CD8-positive, alpha-beta memory T cell (primary cell): ENCODE measurements around the gene DNHD1. TPM values are rescaled to one million over a fixed set of nuclear protein-coding genes. Genes with fewer than 3 reads are reported as not detected.

Source experiments
- CTCF ChIA-PET: fragments of 350-600 bp; sonication (Branson Sonifier 250); formaldehyde crosslinking; loops from one replicate; lab custom pipeline; 2021; ENCODE audit warnings: antibody characterized with exemption; lab: Charles Lee
- POLR2A ChIA-PET: fragments of 350-600 bp; sonication (Branson Sonifier 250); formaldehyde crosslinking; loops from one replicate; lab custom pipeline; 2021; ENCODE audit warnings: antibody characterized with exemption; lab: Charles Lee
- DNase-seq, 5 donors: peaks; one replicate each; pipeline versions ENCODE4 v3.0.0 to v3.0.0-alpha.2; 2020 to 2022; ENCODE audit warnings: mixed read lengths in 1 of 5
- H3K27ac ChIP-seq: one replicate; pipeline ENCODE4 v1.7.0; 2013; ENCODE audit warnings: low read depth, mild to moderate bottlenecking, low read length, moderate library complexity
- H3K27me3 ChIP-seq: 2 replicates; pipeline ENCODE4 v1.7.0; 2013; ENCODE audit warnings: low read length, mild to moderate bottlenecking; ENCODE audit not compliant: insufficient read depth, poor library complexity, severe bottlenecking
- H3K36me3 ChIP-seq: 2 replicates; pipeline ENCODE4 v1.7.0; 2013; ENCODE audit warnings: mild to moderate bottlenecking, low read length, moderate library complexity; ENCODE audit not compliant: insufficient read depth
- H3K4me1 ChIP-seq: 2 replicates; pipeline ENCODE4 v1.7.0; 2013; ENCODE audit warnings: mild to moderate bottlenecking, low read length, moderate library complexity; ENCODE audit not compliant: insufficient read depth
- H3K4me3 ChIP-seq: 2 replicates; pipeline ENCODE4 v1.7.0; 2013; ENCODE audit warnings: mild to moderate bottlenecking, low read length
- H3K9me3 ChIP-seq: 2 replicates; pipeline ENCODE4 v1.7.0; 2013; ENCODE audit warnings: mild to moderate bottlenecking, low read length
- H3K27ac Mint-ChIP-seq, 8 donors: one replicate each; pipeline ENCODE4 v1.8.0; 2020 to 2021; ENCODE audit warnings: mixed read lengths in 8 of 8, mild to moderate bottlenecking in 6 of 8, inconsistent platforms in 3 of 8, moderate library complexity in 3 of 8
- H3K27me3 Mint-ChIP-seq, 2 donors: one replicate each; pipeline ENCODE4 v1.8.0; 2020 to 2021; ENCODE audit warnings: mixed read lengths in 2 of 2, mild to moderate bottlenecking in 1 of 2, moderate library complexity in 1 of 2
- H3K36me3 Mint-ChIP-seq, 3 donors: one replicate each; pipeline ENCODE4 v1.8.0; 2020 to 2021; ENCODE audit warnings: mixed read lengths in 3 of 3, inconsistent platforms in 1 of 3, mild to moderate bottlenecking in 1 of 3
- H3K4me1 Mint-ChIP-seq, 3 donors: one replicate each; pipeline ENCODE4 v1.8.0; 2020 to 2021; ENCODE audit warnings: mixed read lengths in 3 of 3, inconsistent platforms in 1 of 3, mild to moderate bottlenecking in 1 of 3
- H3K4me3 Mint-ChIP-seq, 7 donors: one replicate each; pipeline ENCODE4 v1.8.0; 2020 to 2021; ENCODE audit warnings: mixed read lengths in 7 of 7, mild to moderate bottlenecking in 6 of 7, moderate library complexity in 4 of 7, inconsistent platforms in 2 of 7
- H3K9me3 Mint-ChIP-seq, 5 donors: one replicate each; pipeline ENCODE4 v1.8.0; 2020 to 2022; ENCODE audit warnings: mixed read lengths in 5 of 5, mild to moderate bottlenecking in 3 of 5, moderate library complexity in 2 of 5, inconsistent platforms in 1 of 5
- polyA plus RNA-seq: library from polyadenylated mRNA; unstranded; fragments of 300-500 nt; fragmentation: Illumina TruSeq; gene quantifications from one replicate; pipeline ENCODE4 v1.2.3, GENCODE V29; 2021
- total RNA-seq, 2 experiments: library from RNA; stranded (reverse); gene quantifications; one replicate each; pipeline ENCODE4 v1.2.3, GENCODE V29; 2021

DNHD1 gene
- total and polyA plus RNA-seq, 3 experiments from 2014 or later: 1.9 to 9.2 (median 8.0) TPM

DNA sequence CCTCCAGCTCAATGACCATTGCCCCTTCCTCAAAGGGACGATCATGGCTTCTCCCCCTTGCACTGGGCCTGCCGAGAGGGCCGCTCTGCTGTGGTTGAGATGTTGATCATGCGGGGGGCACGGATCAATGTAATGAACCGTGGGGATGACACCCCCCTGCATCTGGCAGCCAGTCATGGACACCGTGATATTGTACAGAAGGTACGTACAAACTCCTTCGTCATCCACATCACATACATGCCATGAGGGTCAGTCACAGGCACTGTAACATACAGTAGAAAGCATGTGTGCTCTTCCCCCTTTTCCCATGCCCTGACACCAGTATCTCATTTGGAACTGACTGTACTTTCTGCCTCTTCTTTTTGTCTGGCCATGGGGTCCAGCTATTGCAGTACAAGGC is 110.9 kb downstream of the DNHD1 start:
- peaks cover 23 to 46% (median 32%) of the 10 kb centered on the region in 3 donors for H3K4me1 Mint-ChIP-seq
- peaks cover 0 to 46% (median 13%) of the 10 kb centered on the region in 3 donors for H3K36me3 Mint-ChIP-seq
- CTCF ChIA-PET: interaction anchor here (1.1 to 7.8 kb wide), 3 partner anchors 11 to 229 kb away, joined by 3 to 68 read pairs (median 3); partner anchors contain the start of genes MRPL17 and TPP1
- Histone ChIP-seq H3K9me3 (no peaks in the 10 kb centered on the region), H3K27ac (no peak overlapping the region), H3K4me1 (peaks cover 66% of the 10 kb centered on the region), H3K36me3 (peaks cover 37% of the 10 kb centered on the region), H3K4me3 (no peak overlapping the region), H3K27me3 (no peaks in the 10 kb centered on the region)
- H3K4me3 Mint-ChIP-seq: peak overlapping the region in 2 of 7 donors; percentile 28 to 63
- no peaks in the 10 kb centered on the region for H3K9me3 Mint-ChIP-seq
- DNase-seq: no peak
- peak overlapping the region in 5 of 8 donors; percentile 33 to 97 (median 47) for H3K27ac Mint-ChIP-seq
- POLR2A ChIA-PET: interaction anchor here (2.8 kb wide), 1 partner anchor 11 kb away, joined by 11 read pairs; the partner anchor contains the start of gene TPP1
- H3K27me3 Mint-ChIP-seq: no peaks in the 10 kb centered on the region

DNA sequence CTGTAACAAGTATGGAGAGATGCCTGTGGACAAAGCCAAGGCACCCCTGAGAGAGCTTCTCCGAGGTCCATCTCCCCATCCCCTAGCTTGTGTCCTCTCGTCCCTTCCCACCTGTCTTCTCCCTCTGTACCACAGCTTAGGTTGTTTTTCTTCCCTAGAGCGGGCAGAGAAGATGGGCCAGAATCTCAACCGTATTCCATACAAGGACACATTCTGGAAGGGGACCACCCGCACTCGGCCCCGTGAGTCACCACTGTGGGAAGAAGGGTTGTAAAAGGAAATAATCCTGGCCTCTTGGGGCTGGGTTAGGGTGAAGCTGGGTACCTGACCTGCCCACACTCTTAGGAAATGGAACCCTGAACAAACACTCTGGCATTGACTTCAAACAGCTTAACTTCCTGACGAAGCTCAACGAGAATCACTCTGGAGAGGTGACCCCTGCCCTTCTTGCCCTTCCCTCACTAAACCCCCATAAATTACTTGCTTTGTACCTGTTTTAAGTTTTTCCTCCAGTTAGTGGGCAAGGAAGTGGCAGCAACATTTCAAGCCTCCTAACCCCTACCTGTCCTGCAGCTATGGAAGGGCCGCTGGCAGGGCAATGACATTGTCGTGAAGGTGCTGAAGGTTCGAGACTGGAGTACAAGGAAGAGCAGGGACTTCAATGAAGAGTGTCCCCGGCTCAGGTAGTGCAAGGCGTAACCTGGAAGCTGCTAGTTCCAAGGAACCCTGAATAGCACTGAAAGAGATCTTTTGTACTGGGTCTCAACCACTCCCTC is 111.8 kb downstream of the DNHD1 start:
- Histone ChIP-seq H3K4me3 (no peak overlapping the region), H3K27me3 (no peaks in the 10 kb centered on the region), H3K36me3 (peaks cover 37% of the 10 kb centered on the region), H3K9me3 (no peaks in the 10 kb centered on the region), H3K4me1 (peaks cover 69% of the 10 kb centered on the region), H3K27ac (no peak overlapping the region)
- DNase-seq: no peak
- Mint-ChIP-seq H3K4me3 (peak overlapping the region in 3 of 7 donors; percentile 30 to 77 (median 32)), H3K27me3 (no peaks in the 10 kb centered on the region), H3K4me1 (peaks cover 23 to 46% (median 32%) of the 10 kb centered on the region in 3 donors), H3K36me3 (peaks cover 0 to 46% (median 13%) of the 10 kb centered on the region in 3 donors), H3K9me3 (no peaks in the 10 kb centered on the region), H3K27ac (peak overlapping the region in 7 of 8 donors; percentile 30 to 98 (median 55))
- ChIA-PET CTCF (interaction anchor here (1.3 to 7.8 kb wide), 2 partner anchors 9 to 75 kb away, joined by 3 to 68 read pairs; partner anchors contain the start of gene MRPL17), POLR2A (interaction anchor here (2.8 kb wide), 1 partner anchor 10 kb away, joined by 11 read pairs; the partner anchor contains the start of gene TPP1)

DNA sequence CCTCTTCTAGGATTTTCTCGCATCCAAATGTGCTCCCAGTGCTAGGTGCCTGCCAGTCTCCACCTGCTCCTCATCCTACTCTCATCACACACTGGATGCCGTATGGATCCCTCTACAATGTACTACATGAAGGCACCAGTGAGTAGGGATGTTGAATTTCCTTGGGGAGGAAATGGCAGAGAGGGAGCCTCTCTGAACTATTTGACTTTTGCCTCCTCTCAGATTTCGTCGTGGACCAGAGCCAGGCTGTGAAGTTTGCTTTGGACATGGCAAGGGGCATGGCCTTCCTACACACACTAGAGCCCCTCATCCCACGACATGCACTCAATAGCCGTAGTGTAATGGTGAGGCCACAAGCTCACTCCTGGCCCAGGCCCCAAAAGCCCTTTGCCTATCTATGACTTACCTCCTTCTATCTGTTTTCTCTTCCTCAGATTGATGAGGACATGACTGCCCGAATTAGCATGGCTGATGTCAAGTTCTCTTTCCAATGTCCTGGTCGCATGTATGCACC is 112.5 kb downstream of the DNHD1 start:
- Mint-ChIP-seq H3K4me1 (peaks cover 23 to 46% (median 32%) of the 10 kb centered on the region in 3 donors), H3K4me3 (peak overlapping the region; percentile 21 to 90 (median 52))

DNA sequence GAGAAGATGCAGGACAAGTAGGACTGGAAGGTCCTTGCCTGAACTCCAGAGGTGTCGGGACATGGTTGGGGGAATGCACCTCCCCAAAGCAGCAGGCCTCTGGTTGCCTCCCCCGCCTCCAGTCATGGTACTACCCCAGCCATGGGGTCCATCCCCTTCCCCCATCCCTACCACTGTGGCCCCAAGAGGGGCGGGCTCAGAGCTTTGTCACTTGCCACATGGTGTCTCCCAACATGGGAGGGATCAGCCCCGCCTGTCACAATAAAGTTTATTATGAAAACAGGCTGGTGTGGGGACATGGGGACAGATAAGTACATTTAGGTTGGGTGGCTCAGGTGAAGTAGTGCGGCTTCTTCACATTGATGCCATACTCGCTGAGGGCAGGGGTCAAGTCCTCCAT is 113.5 kb downstream of the DNHD1 start:
- H3K36me3 ChIP-seq: peaks cover 39% of the 10 kb centered on the region
- H3K27ac ChIP-seq: no peak overlapping the region
- DNase-seq: no peak
- H3K4me3 Mint-ChIP-seq: peak overlapping the region; percentile 77 to 95 (median 90)
- H3K4me1 ChIP-seq: peaks cover 57% of the 10 kb centered on the region
- POLR2A ChIA-PET: interaction anchor here (1.5 kb wide), 1 partner anchor 39 kb away, joined by 3 read pairs; no protein-coding TSS in a partner anchor
- peaks cover 0 to 46% (median 16%) of the 10 kb centered on the region in 3 donors for H3K36me3 Mint-ChIP-seq
- CTCF ChIA-PET: interaction anchor here (1.1 to 7.8 kb wide), 5 partner anchors 9 to 231 kb away, joined by 3 to 68 read pairs (median 5); partner anchors contain the start of genes MRPL17 and TPP1
- peak overlapping the region in 7 of 8 donors; percentile 93 to 99 (median 97) for H3K27ac Mint-ChIP-seq
- no peaks in the 10 kb centered on the region for H3K9me3 Mint-ChIP-seq
- no peaks in the 10 kb centered on the region for H3K27me3 ChIP-seq
- peaks cover 24 to 50% (median 32%) of the 10 kb centered on the region in 3 donors for H3K4me1 Mint-ChIP-seq
- no peaks in the 10 kb centered on the region for H3K9me3 ChIP-seq
- no peak overlapping the region for H3K4me3 ChIP-seq
- H3K27me3 Mint-ChIP-seq: no peaks in the 10 kb centered on the region

More for the DNA sequence above, 112.5 kb downstream of the DNHD1 start:
- DNase-seq: no peak
- peak overlapping the region in 7 of 8 donors; percentile 55 to 98 (median 96) for H3K27ac Mint-ChIP-seq
- H3K9me3 Mint-ChIP-seq: no peaks in the 10 kb centered on the region
- Histone ChIP-seq H3K27me3 (no peaks in the 10 kb centered on the region), H3K4me3 (no peak overlapping the region), H3K4me1 (peaks cover 67% of the 10 kb centered on the region), H3K9me3 (no peaks in the 10 kb centered on the region), H3K36me3 (peaks cover 37% of the 10 kb centered on the region), H3K27ac (no peak overlapping the region)
- POLR2A ChIA-PET: interaction anchor here (2.8 kb wide), 1 partner anchor 9 kb away, joined by 11 read pairs; the partner anchor contains the start of gene TPP1
- H3K36me3 Mint-ChIP-seq: peaks cover 0 to 46% (median 13%) of the 10 kb centered on the region in 3 donors
- H3K27me3 Mint-ChIP-seq: no peaks in the 10 kb centered on the region
- CTCF ChIA-PET: interaction anchor here (1.3 to 7.8 kb wide), 2 partner anchors 8 to 74 kb away, joined by 3 to 68 read pairs; partner anchors contain the start of gene MRPL17

DNA sequence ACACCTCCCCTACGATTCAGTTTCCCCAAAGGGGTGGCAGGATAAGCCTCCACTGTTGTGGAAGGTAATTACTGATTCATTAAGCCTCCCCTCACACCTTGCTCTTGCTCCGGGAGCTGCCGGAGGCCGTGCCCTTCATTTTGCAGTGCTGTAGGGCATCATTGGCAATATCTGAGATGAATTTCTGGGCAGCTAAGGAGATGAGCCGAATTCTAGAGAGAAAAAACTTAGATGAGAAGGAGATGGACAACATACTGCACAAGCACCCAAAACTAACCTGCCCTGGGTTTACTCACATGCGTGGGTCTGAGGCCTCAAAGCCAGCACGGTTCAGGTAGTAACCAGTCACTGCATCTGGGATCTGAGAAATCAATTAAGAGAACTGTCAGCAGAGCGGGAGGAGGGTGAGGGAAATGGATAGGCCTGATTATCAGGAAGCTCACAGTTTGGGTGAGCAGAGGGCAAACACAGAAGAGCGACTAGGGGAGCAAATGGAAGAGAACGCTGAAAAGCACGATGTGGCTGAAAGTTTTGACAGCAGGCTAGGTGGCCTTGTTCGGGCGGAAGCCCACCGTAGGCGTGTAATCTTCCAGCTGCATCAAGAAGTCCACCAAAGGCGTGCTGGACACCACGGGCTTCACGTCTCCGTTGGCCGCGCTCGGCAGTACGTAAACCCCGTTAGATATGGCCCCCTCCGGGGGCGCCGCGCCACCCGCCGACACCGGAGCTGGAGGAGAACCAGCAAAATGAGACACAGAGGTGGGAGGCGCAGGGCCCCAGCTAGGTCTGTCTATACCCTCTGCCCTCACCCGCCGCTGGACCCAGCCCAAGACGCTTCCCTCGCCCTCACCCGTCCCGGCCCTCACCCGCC is 114.2 kb downstream of the DNHD1 start:
- Mint-ChIP-seq H3K4me3 (peak overlapping the region in 6 of 7 donors; percentile 89 to 95 (median 90)), H3K27me3 (no peaks in the 10 kb centered on the region), H3K36me3 (peaks cover 0 to 46% (median 20%) of the 10 kb centered on the region in 3 donors), H3K9me3 (no peaks in the 10 kb centered on the region), H3K4me1 (peaks cover 31 to 50% (median 37%) of the 10 kb centered on the region in 3 donors), H3K27ac (peak overlapping the region in 7 of 8 donors; percentile 93 to 99 (median 97))
- Histone ChIP-seq H3K27ac (peak overlapping the region; percentile 84), H3K4me1 (peaks cover 49% of the 10 kb centered on the region), H3K27me3 (no peaks in the 10 kb centered on the region), H3K36me3 (peaks cover 44% of the 10 kb centered on the region), H3K4me3 (peak overlapping the region; percentile 76), H3K9me3 (no peaks in the 10 kb centered on the region)
- peak in 2 of 5 donors; percentile 25 to 65 for DNase-seq
- ChIA-PET CTCF (interaction anchor here (0.7 to 7.8 kb wide), 12 partner anchors 8 to 232 kb away, joined by 3 to 68 read pairs (median 4); partner anchors contain the start of genes ARFIP2, ILK, MRPL17 and RRP8), POLR2A (interaction anchor here (0.6 to 2.4 kb wide), 20 partner anchors 7 to 232 kb away, joined by 3 to 26 read pairs (median 6); partner anchors contain the start of genes APBB1, ARFIP2, DCHS1 and ILK)

DNA sequence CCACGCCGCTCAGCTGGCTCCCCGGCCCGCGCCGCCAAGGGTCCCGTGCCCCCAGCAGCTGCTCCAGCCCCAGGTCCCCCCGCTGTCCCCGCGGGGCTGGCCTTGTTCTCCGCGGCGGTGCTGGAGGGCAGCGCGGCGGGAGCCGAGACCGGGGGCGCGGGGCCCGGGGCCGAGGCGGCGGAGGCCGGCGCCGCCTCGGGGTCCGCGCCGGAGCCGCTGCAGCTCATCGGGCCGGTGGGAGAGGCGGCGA is 114.8 kb downstream of the DNHD1 start:
- DNase-seq: no peak
- Mint-ChIP-seq H3K27ac (peak overlapping the region in 7 of 8 donors; percentile 93 to 99 (median 97)), H3K9me3 (no peaks in the 10 kb centered on the region), H3K27me3 (no peaks in the 10 kb centered on the region), H3K4me3 (peak overlapping the region in 6 of 7 donors; percentile 89 to 95 (median 90)), H3K36me3 (peaks cover 0 to 46% (median 24%) of the 10 kb centered on the region in 3 donors), H3K4me1 (peaks cover 36 to 48% (median 41%) of the 10 kb centered on the region in 3 donors)
- Histone ChIP-seq H3K36me3 (peaks cover 46% of the 10 kb centered on the region), H3K4me3 (peak overlapping the region; percentile 76), H3K27ac (peak overlapping the region; percentile 98), H3K4me1 (peaks cover 44% of the 10 kb centered on the region), H3K27me3 (no peaks in the 10 kb centered on the region), H3K9me3 (no peaks in the 10 kb centered on the region)
- ChIA-PET POLR2A (interaction anchor here (0.6 to 2.4 kb wide), 20 partner anchors 8 to 233 kb away, joined by 3 to 26 read pairs (median 6); partner anchors contain the start of genes APBB1, ARFIP2, DCHS1 and ILK), CTCF (interaction anchor here (0.7 to 7.8 kb wide), 12 partner anchors 9 to 233 kb away, joined by 3 to 68 read pairs (median 4); partner anchors contain the start of genes ARFIP2, ILK, MRPL17 and RRP8)
